HepG2 (cell line): ENCODE results near the gene DPP3.

Experiments used
- EZH2 ChIP-seq: conservative IDR thresholded peaks from 2 replicates; pipeline ENCODE4 v1.6.1; 2012; ENCODE audit warnings: mild to moderate bottlenecking, low read depth, low read length, moderate library complexity
- JUNB ChIP-seq: sonication (generic); formaldehyde crosslinking; IDR thresholded peaks from 2 replicates; pipeline ENCODE4 v1.8.0; 2022; ENCODE audit warnings: missing genetic modification reagents, mild to moderate bottlenecking, borderline replicate concordance
- NRL ChIP-seq: sonication (generic); formaldehyde crosslinking; IDR thresholded peaks from 2 replicates; pipeline ENCODE4 v1.5.0; 2020; ENCODE audit warnings: missing genetic modification reagents, mild to moderate bottlenecking, moderate library complexity, borderline replicate concordance
- POLR2AphosphoS2 ChIP-seq: IDR thresholded peaks from 2 replicates; pipeline ENCODE4 v1.6.1; 2011; ENCODE audit warnings: low read depth, low read length, improper control_type of control experiment
- REL ChIP-seq: sonication (generic); formaldehyde crosslinking; conservative IDR thresholded peaks from 2 replicates; pipeline ENCODE4 v1.8.0; 2022; ENCODE audit warnings: mild to moderate bottlenecking, missing genetic modification reagents, moderate library complexity
- ZNF557 ChIP-seq: sonication (generic); formaldehyde crosslinking; IDR thresholded peaks from 2 replicates; pipeline ENCODE4 v1.4.0; 2020; ENCODE audit warnings: missing genetic modification reagents
- ZNF616 ChIP-seq: sonication (generic); formaldehyde crosslinking; IDR thresholded peaks from 2 replicates; pipeline ENCODE4 v1.5.0; 2020; ENCODE audit warnings: low read depth, mild to moderate bottlenecking, missing genetic modification reagents

DNA sequence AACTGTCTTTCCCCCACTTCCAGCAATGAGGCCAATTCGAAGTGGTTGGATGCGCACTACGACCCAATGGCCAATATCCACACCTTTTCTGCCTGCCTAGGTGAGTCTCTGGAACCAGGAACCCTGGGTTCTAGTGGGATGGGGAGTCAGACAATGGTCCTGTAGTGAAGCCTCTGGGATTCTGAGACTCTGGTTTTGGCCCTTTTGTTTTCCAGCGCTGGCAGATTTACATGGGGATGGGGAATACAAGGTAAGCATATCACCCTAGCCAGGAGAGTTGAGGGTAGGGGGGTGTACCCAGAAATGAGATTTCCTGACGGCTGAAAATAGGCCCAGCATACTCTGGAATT lies 30.7 kb downstream of the DPP3 start:
- TF ChIP-seq EZH2 (no peak), ZNF616 (no peak), REL (CRISPR knock-in tag) (no peak), ZNF557 (CRISPR knock-in tag) (no peak), POLR2AphosphoS2 (no peak), JUNB (no peak), NRL (CRISPR knock-in tag) (no peak)
